PC-3 (cell line): Measurements from ENCODE around the gene TMC5. TPM values are rescaled to one million over a fixed set of nuclear protein-coding genes. Genes with fewer than 3 reads are reported as not detected.
A peak's percentile ranks its signal among the peaks of the same experiment; 100 is the strongest.

Source experiments
- ATAC-seq: fragments of 200-7000 bp; cut with Tn5 transposase; 2 replicates; pipeline ENCODE4 v1.9.1; 2020; ENCODE audit warnings: mild to moderate bottlenecking, moderate library complexity
- BruUV-seq: library from RNA; stranded (reverse); fragments of 400-500 nt; replicated peaks from 2 replicates; lab custom pipeline; 2021; lab: Mats Ljungman, UMichigan
- CTCF ChIA-PET: fragments of 300-600 bp; sonication (Branson Sonifier 250); formaldehyde crosslinking; loops from one replicate; lab custom pipeline; 2022; ENCODE audit warnings: antibody characterized with exemption; lab: Charles Lee
- POLR2A ChIA-PET: fragments of 300-600 bp; sonication (Branson Sonifier 250); formaldehyde crosslinking; loops from one replicate; lab custom pipeline; 2022; ENCODE audit warnings: antibody characterized with exemption; ENCODE audit not compliant: unreplicated experiment; lab: Charles Lee
- DNase-seq: peaks from one replicate; pipeline ENCODE4 v3.0.0-alpha.2; 2015
- H2AFZ ChIP-seq: fragments of 300-600 bp; sonication (generic); 2 replicates; pipeline ENCODE4 v1.6.0; 2016; ENCODE audit warnings: antibody characterized with exemption, low read length
- H3F3A ChIP-seq: fragments of 300-600 bp; sonication (generic); one replicate; pipeline ENCODE4 v1.6.0; 2017; ENCODE audit warnings: antibody characterized with exemption, low read length, control low read depth, mild to moderate bottlenecking; ENCODE audit not compliant: unreplicated experiment
- H3K27ac ChIP-seq: fragments of 300-600 bp; sonication (generic); 2 replicates; pipeline ENCODE4 v1.5.1; 2016; ENCODE audit warnings: mild to moderate bottlenecking, low read length
- H3K27me3 ChIP-seq: fragments of 300-600 bp; sonication (generic); 2 replicates; pipeline ENCODE4 v1.6.1; 2016; ENCODE audit warnings: low read length, mixed read lengths
- H3K36me3 ChIP-seq: fragments of 300-600 bp; sonication (generic); 2 replicates; pipeline ENCODE4 v1.6.1; 2016; ENCODE audit warnings: low read depth, mixed run types, low read length, mixed read lengths
- H3K4me1 ChIP-seq: fragments of 300-600 bp; sonication (generic); 2 replicates; pipeline ENCODE4 v1.5.1; 2016; ENCODE audit warnings: low read length; ENCODE audit not compliant: insufficient read depth
- H3K4me2 ChIP-seq: fragments of 300-600 bp; sonication (generic); 2 replicates; pipeline ENCODE4 v1.6.0; 2016; ENCODE audit warnings: low read length
- H3K4me3 ChIP-seq: fragments of 300-600 bp; sonication (generic); 2 replicates; pipeline ENCODE4 v1.5.1; 2016; ENCODE audit warnings: mild to moderate bottlenecking, low read length, mixed read lengths
- H3K79me2 ChIP-seq: fragments of 300-600 bp; sonication (generic); 2 replicates; pipeline ENCODE4 v1.6.1; 2017; ENCODE audit warnings: low read length, mixed read lengths
- H3K9ac ChIP-seq: fragments of 300-600 bp; sonication (generic); 2 replicates; pipeline ENCODE4 v1.6.0; 2016; ENCODE audit warnings: mild to moderate bottlenecking, low read length
- H3K9me2 ChIP-seq: fragments of 300-600 bp; sonication (generic); replicated peaks from 2 replicates; pipeline ENCODE4 v1.6.1; 2016; ENCODE audit warnings: mixed run types, low read length, mixed read lengths
- H3K9me3 ChIP-seq: fragments of 300-600 bp; sonication (generic); 2 replicates; pipeline ENCODE4 v1.6.1; 2016; ENCODE audit warnings: low read length, mixed read lengths
- H4K20me1 ChIP-seq: fragments of 300-600 bp; sonication (generic); 2 replicates; pipeline ENCODE4 v1.6.1; 2016; ENCODE audit warnings: low read length, mixed read lengths
- CTCF ChIP-seq: fragments of 300-600 bp; sonication (generic); conservative IDR thresholded peaks from 2 replicates; pipeline ENCODE4 v1.5.1; 2017; ENCODE audit warnings: antibody characterized with exemption, low read depth, mild to moderate bottlenecking, low read length
- EZH2 ChIP-seq: fragments of 300-600 bp; sonication (generic); IDR thresholded peaks from one replicate; pipeline ENCODE4 v1.6.1; 2017; ENCODE audit warnings: antibody characterized with exemption, mild to moderate bottlenecking, low read length; ENCODE audit not compliant: unreplicated experiment
- EZH2phosphoT487 ChIP-seq: fragments of 300-600 bp; sonication (generic); IDR thresholded peaks from 2 replicates; pipeline ENCODE4 v1.6.1; 2018; ENCODE audit warnings: mild to moderate bottlenecking, antibody characterized with exemption, low read length, borderline replicate concordance
- intact Hi-C: fragments of 100-400 bp; cut with micrococcal nuclease; formaldehyde crosslinking; loops from 2 replicates; pipeline ENCODE4 v1.9.0; 2023
- total RNA-seq: library from RNA; depleted of rRNA; stranded (reverse); fragments of >200 nt; gene quantifications from 2 replicates; pipeline ENCODE4 v1.2.3, GENCODE V29; 2014

Gene TMC5
- total RNA-seq, 1 experiment from 2014 or later, result 7.4 TPM

GRCh38 chr16:19524616-19525384 is 107.1 kb downstream of the TMC5 start:
- Histone ChIP-seq H2AFZ (peak overlapping the region; percentile 91), H3K27ac (no peak overlapping the region), H3F3A (no peaks in the 10 kb centered on the region), H3K4me3 (peak overlapping the region; percentile 93), H3K4me2 (peak overlapping the region; percentile 88), H3K79me2 (peaks cover 50% of the 10 kb centered on the region), H3K9me2 (no peaks in the 10 kb centered on the region), H4K20me1 (no peaks in the 10 kb centered on the region), H3K27me3 (no peaks in the 10 kb centered on the region), H3K4me1 (peaks cover 34% of the 10 kb centered on the region), H3K36me3 (peaks cover 9% of the 10 kb centered on the region; the same call in 1 of the 2 replicates), H3K9ac (peak overlapping the region; percentile 84), H3K9me3 (no peaks in the 10 kb centered on the region)
- CTCF ChIA-PET, result interaction anchor here (0.6 to 0.7 kb wide), 2 partner anchors 31 to 61 kb away, joined by 3 to 5 read pairs; partner anchors contain the start of gene VPS35L
- TF ChIP-seq EZH2phosphoT487 (no peak), EZH2 (no peak), CTCF (no peak)
- DNase-seq (no peak), ATAC-seq (no peak)
- BruUV-seq, result TSS peak; percentile 13
- intact Hi-C loops, result loop anchor here (5.0 kb wide), 1 partner anchor 33 kb away; the partner anchor contains the start of gene VPS35L
- POLR2A ChIA-PET, result no interaction called here

- Histone ChIP-seq H3K4me3 (peak overlapping the region; percentile 93), H3K27me3 (no peaks in the 10 kb centered on the region), H3K9me3 (no peaks in the 10 kb centered on the region), H3K4me1 (peaks cover 29% of the 10 kb centered on the region), H3K4me2 (peak overlapping the region; percentile 88), H3K9me2 (no peaks in the 10 kb centered on the region), H2AFZ (peak overlapping the region; percentile 91; the same call in 1 of the 2 replicates), H3K9ac (no peak overlapping the region), H3K27ac (no peak overlapping the region), H3F3A (no peaks in the 10 kb centered on the region), H4K20me1 (no peaks in the 10 kb centered on the region), H3K79me2 (peaks cover 44% of the 10 kb centered on the region), H3K36me3 (peaks cover 9% of the 10 kb centered on the region; the same call in 1 of the 2 replicates)
- ChIA-PET CTCF (no interaction called here), POLR2A (no interaction called here)
- intact Hi-C loops, result no loop called here
- TF ChIP-seq CTCF, result no peak
- TF ChIP-seq EZH2phosphoT487, result no peak
- no peak for TF ChIP-seq EZH2
- DNase-seq, result no peak
- no TSS peak for BruUV-seq
- no peak for ATAC-seq
Measured at GRCh38 chr16:19525385-19525723, 107.7 kb downstream of the TMC5 start.

- Histone ChIP-seq H3K4me2 (no peak overlapping the region), H3K4me1 (peaks cover 23% of the 10 kb centered on the region), H4K20me1 (no peaks in the 10 kb centered on the region), H3K9ac (no peak overlapping the region), H2AFZ (no peak overlapping the region), H3K36me3 (peaks cover 9% of the 10 kb centered on the region; the same call in 1 of the 2 replicates), H3K27me3 (no peaks in the 10 kb centered on the region), H3K79me2 (peaks cover 33% of the 10 kb centered on the region), H3K9me3 (no peaks in the 10 kb centered on the region), H3K9me2 (no peaks in the 10 kb centered on the region), H3K27ac (no peak overlapping the region), H3K4me3 (no peak overlapping the region), H3F3A (no peaks in the 10 kb centered on the region)
- TF ChIP-seq EZH2 (no peak), EZH2phosphoT487 (no peak), CTCF (no peak)
- DNase-seq, result no peak
- intact Hi-C loops, result no loop called here
- ChIA-PET CTCF (no interaction called here), POLR2A (no interaction called here)
- no peak for ATAC-seq
- no TSS peak for BruUV-seq
Measured at GRCh38 chr16:19527161-19527560, 109.5 kb downstream of the TMC5 start.
